ENCODE measurements around the gene OR52N2.

Gene OR52N2
- total RNA-seq: 0 to 0.24 reads per million in 2 donors

- peak; percentile 59 for DNase-seq
Observed at GRCh38 chr11:5808500-5809121, at the start of gene OR52N2. TSS of gene OR52N2 (plus strand) at chr11:5808924. CDS start at chr11:5820336, 11,412 bp downstream.

DNA sequence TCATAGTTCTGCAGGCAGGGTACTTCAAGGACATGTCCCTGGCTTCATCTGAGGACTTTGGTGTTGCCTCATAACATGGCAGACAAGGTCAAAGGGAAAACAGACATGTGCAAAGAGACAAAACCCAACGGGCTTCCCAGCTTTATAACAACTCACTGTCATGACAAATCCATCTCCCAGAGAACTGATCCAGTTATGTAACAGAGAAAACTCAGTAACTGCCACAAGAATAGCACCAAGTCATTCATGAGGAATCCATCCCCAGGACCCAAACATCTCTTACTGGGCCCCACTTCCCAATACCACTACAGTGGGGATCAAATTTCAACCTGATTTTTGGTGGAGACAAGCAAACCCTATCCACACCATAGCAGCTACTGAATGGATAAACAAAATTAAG lies 41.7 kb upstream of the OR52N2 start:
- DNase-seq: no peak

DNA sequence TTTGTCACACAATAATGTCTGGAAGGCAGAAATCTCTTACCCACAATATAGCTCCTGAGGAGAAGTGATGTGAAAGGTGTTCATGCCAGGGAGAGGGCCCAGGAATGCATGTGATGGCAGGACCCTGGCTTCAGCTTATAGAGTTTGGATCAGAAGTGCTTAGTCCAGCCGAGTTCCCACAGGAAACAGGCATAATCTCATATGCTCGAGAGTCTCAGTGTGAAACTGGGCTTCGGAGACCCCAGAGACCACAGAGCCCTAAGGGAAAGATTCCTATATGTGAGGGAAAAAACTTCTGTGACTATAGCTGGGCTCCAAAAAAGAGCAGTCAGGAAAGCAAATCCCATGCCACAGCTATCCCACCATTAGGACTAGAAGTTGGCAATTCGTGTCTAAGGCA lies 25.5 kb upstream of the OR52N2 start, which contains the start of gene OR52N5:
OR52N5 (minus strand) TSS at position 101 of the 400 bp plus-strand sequence. CDS start 4,721 bp downstream, outside the sequence.
- DNase-seq: no peak

DNA sequence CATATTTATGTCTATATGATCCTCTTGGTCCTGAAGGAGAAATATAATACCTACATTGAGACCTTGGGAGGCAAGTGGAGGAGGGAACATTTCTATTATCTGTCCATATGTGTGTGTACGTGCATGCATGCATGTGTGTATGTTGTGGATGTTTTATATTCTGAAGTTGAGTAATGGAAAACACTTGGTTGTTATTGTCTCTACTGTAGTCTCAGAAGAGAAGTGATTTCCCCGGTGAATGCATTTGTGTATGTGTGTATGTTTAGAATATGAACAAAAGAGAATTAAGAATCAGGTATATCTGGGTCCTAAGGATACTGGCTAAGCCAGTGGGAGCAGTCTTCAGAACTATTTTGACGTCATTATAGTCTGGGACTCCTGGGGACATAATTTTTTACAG lies 17.6 kb upstream of the OR52N2 start, which contains the start of gene OR52N1:
OR52N1 (minus strand) TSS at position 101 of the 400 bp plus-strand sequence. CDS start 2,449 bp downstream, outside the sequence.
- DNase-seq: no peak

DNA sequence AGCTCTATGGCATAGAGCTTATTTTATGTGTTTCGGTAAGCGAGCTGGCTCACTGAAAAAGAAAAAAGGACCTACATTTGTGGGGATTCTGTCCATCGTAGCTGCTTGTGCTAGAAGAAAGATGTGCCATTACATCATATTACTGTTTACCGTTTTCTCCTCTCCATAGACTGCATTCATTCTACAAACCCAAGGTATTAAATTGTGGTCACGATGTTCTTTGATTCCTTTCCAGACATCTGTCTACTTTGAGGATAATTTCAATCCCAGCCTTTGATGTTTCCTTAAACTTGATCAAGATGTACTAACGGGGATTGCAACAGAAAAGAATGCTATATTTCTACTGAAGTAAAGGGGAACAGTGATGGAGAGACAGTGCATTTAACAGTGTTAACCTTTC lies 12.2 kb upstream of the OR52N2 start:
- no peak for DNase-seq

GRCh38 chr11:5803982-5804381 lies 4.7 kb upstream of the OR52N2 start:
- DNase-seq: no peak

DNA sequence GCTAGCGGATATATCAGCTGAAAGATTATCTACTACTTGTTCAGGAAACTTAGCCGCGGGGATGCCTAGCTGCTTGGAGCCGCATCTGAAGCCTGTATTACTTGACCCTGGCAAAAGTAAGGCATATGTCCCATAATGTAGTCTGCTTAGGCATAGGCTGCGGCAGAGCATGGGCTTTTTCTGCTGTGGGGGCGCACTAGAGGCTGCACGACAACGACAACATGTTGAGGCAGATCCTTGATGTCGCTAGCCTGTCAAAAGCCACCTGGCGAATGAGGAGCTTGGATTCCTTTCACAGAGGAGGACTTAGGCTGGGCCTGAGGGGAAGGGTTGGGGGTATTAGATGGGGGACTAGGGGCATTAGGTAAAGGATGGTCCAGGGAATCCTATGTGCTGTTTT lies 1.1 kb upstream of the OR52N2 start:
- DNase-seq: no peak

DNA sequence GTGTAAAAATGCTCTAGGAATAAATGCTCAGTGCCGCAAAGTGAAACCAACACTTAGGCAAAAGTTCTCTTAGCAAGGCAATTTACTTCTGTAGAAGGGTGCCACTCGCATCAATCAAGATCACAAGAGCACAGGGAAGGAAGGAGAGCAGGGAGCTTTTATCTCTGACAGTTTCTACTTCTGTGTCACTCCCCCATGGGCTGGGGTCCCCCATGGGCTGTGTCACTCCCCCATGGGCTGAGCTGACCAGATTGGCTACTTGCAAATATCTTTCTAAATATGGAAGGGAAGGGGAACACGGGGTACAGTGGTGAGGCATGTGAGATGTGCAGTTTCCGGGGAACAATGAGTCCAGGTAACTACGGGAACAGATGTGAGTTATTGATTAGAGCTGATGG lies 397 bp downstream of the OR52N2 start:
- DNase-seq: no peak

DNA sequence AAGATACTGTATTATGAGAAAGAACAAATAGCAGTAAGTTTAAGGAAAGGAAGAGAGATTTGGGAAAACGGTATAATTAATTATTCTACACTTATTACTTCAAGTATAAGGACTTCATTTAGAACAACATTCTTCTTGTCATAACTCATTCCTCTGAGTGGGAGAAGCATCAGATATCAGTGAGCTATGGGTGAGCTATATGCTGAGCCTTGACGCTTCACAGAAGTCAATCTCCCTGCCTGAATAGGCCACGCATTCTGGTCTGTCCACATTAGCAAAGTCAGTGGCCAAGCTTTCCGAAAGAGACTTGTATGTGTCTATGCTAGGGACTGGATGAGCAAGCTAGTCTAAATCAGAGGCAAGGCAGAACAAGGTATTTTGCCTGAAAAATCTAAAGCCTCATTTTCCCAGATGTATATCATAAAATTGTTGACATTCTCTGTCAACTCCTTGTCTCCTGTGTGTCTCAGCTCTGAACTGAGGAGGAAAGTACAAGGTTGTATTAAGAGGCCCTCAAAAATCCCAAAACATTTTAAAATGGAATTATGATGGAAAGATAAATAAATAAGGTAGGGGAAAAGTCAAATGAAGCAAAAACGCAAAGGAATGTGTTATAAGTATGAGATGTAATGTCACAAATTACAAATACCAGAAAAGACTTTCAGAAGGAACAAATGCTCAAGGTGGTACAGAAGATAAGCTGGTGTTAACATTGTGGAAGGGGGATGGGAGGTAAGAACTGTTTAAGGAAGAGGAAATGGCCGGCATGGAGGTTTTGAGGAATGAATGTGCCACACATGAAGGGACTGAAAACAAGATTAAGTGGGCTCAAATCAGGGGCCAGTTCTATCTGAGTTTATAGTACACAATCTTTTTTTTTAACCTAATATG lies 1.4 kb downstream of the OR52N2 start:
- no peak for DNase-seq

- DNase-seq: no peak
Observed at GRCh38 chr11:5815534-5815933, 6.8 kb downstream of the OR52N2 start.

DNA sequence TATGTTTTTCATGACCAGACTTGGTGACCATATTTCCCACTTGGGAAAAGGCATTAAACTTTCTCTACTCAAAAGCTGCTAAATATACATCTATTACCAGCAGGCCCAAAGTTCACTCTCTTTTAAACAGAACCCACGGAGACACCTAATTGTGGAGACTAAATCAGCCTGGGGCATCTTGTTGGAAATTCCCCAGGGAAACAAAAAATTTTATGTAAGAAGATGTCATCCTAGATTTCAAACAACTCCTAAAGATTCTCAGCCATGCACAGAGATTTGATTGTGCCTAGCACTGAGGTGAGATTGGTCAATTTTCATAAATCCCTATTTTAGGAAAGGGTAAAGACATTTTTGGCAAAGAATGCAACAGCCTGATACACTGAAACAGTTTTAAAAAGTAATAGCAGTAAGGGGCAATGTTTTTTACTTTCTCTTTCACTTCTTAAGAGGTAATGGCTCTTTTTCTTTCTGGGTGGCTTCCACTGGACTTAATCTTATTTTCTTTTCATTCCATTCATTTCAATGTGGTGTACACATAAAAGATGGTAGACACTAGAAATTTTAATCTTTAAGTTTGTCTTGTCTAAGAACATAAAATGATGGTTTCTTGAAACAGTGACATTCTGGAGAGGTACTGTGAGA lies 9.6 kb downstream of the OR52N2 start:
- no peak for DNase-seq

GRCh38 chr11:5831196-5831829 lies 22.6 kb downstream of the OR52N2 start:
- no peak for DNase-seq

DNA sequence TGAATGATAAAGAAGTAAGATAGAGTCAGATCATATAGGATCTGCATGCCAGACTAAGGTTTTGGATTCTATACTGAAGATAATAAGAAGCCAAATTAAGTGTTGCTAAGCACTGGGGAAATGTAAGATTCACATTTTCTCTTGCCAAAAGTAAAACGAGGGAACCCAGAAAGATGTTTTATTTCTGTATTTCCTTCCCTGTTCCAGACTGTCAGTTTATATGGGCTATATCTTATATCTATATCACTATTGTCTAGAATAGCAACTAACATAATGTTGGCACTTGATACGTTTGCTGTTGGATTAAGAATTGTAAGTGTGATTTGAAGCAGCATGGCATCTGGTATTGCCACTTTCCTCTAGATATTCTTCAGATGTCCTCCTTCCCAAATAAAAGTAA lies 24.7 kb downstream of the OR52N2 start:
- DNase-seq: no peak

DNA sequence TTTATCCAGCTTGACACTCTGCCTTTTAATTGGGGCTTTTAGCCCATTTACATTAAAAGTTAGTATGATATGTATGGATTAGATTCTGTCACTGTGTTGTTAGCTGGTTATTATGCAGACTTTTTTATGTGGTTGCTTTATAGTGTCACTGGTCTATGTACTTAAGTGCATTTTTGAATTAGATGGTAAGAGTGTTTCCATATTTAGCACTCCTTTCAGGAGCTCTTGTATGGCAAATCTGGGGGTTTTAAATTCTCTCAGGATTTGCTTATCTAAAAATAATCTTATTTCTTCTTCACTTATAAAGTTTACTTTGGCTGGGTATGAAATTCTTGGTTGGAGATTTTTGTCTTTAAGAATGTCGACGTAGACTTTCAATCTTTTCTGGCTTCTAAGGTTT lies 29.0 kb downstream of the OR52N2 start:
- DNase-seq: no peak

GRCh38 chr11:5841797-5842196 lies 33.1 kb downstream of the OR52N2 start, which contains the start of gene OR52E6:
TSS of gene OR52E6 (minus strand) at chr11:5841897. CDS start at chr11:5841897, 0 bp downstream.
- DNase-seq: no peak

GRCh38 chr11:5846701-5847100 lies 38.0 kb downstream of the OR52N2 start:
- DNase-seq: no peak

DNA sequence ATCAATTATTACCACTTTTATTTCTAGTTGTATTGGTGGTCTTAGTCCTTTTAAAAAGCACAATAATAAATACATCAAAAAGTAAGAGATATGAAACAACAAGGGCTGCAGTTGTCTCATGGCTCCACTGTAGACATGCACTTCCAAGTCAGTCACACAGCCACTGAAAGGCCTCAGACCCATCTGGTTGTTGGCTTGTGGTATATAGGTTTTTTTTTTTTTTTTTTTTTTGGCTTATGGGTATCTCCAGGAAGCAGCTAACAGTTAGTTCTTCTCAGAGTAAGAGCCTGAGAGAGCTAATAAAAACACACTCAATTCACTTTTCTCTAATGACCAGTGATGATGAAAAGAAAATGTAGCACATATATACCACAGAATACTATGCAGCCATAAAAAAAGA lies 39.0 kb downstream of the OR52N2 start:
- no peak for DNase-seq

DNA sequence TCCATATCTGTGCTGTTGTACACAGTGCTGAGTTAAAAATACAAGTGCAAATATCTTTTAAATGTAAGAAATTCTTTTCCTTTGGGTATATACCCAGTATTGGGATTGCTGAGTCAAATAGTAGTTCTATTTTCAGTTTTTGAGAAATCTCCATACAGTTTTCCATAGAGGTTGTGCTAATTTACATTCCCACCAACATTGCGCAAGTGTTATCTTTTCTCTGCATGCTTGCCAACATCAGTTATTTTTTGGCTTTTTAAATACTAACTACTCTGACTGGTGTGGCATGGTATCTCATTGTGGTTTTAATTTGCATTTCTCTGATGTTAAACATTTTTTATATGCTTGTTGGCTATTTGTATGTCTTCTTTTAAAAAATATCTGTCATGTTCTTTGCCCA lies 42.3 kb downstream of the OR52N2 start:
- DNase-seq: no peak

DNA sequence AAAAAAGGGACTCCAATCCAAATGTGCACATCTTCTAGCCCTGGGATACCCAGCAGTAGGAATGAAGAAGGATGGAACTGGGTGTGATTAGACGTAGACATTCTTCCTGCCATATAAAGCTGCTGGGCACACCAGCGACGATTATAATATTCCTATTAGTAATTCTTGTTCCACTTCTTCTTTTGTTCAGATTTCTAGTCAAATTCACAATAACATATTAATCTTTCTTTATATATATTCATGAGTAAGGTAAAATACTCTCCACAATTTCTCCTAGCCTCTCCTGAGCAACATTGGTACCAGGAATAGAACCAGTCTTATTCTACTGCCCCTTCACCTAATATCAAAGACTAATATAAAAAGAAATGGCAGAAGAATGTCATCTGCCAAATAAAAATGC lies 48.9 kb downstream of the OR52N2 start, which contains the start of gene OR52E8:
OR52E8 (minus strand) TSS at position 101 of the 400 bp plus-strand sequence; CDS start at position 101, 0 bp downstream.
- DNase-seq: no peak

DNA sequence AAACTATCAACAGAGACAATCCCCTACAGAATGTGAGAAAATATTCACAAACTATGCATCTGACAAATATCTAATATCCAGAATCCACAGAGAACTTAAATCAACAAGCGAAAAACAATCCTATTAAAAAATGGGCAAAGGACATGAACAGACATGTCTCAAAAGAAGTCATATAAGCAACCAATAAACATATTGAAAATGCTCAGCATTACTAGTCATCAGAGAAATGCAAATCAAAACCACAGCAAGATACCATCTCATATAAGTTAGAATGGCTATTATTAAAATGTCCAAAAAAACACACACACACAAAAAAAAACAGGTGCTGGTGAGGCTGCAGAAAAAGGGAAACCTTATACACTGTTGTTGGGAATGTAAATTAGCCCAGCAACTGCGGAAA lies 57.1 kb downstream of the OR52N2 start:
- no peak for DNase-seq
